Ascending aorta (tissue), 2 donors: ENCODE measurements around the gene ASTN1. TPM values are rescaled to one million over a fixed set of nuclear protein-coding genes. Genes with fewer than 3 reads are reported as not detected.

Experiments
- DNase-seq, 2 donors: peaks; one replicate each; pipeline ENCODE4 v3.0.0-alpha.2; 2019; ENCODE audit warnings: low spot score in 2 of 2
- H3K27ac ChIP-seq, 2 donors: fragments of 200-600 bp; sonication (generic); one replicate each; pipeline ENCODE4 v1.5.1; 2016 to 2017; ENCODE audit warnings: mild to moderate bottlenecking in 1 of 2
- H3K27me3 ChIP-seq: fragments of 200-600 bp; sonication (generic); one replicate; pipeline ENCODE4 v1.5.1; 2017
- H3K36me3 ChIP-seq, 2 donors: fragments of 200-600 bp; sonication (generic); one replicate each; pipeline ENCODE4 v1.5.1; 2016
- H3K4me1 ChIP-seq, 2 donors: fragments of 200-600 bp; sonication (generic); one replicate each; pipeline ENCODE4 v1.5.1; 2016 to 2017; ENCODE audit warnings: mild to moderate bottlenecking in 1 of 2
- H3K4me3 ChIP-seq, 2 donors: fragments of 200-600 bp; sonication (generic); one replicate each; pipeline ENCODE4 v1.5.1; 2016 to 2017; ENCODE audit warnings: mild to moderate bottlenecking in 1 of 2
- H3K9me3 ChIP-seq, 2 donors: fragments of 200-600 bp; sonication (generic); one replicate each; pipeline ENCODE4 v1.5.1; 2016
- CTCF ChIP-seq, 3 experiments: fragments of 200-600 bp in 2 of 3; fragments of 450-650 bp in 1 of 3; sonication (generic) in 2 of 3; IDR thresholded peaks; one replicate each; pipeline ENCODE4 v1.5.1; 2016 to 2019; ENCODE audit warnings: antibody characterized with exemption in 3 of 3, mild to moderate bottlenecking in 1 of 3, moderate library complexity in 1 of 3
- intact Hi-C: fragments of 100-400 bp; cut with DNase I; formaldehyde crosslinking; loops from one replicate; pipeline ENCODE4 v1.15.1; 2023
- total RNA-seq: library from RNA; depleted of rRNA; stranded (reverse); fragments of >200 nt; gene quantifications from one replicate; pipeline ENCODE4 v1.1.0, GENCODE V29; 2016

ASTN1 gene
- total RNA-seq, 1 donor from 2014 or later, result 0.32 TPM

DNA sequence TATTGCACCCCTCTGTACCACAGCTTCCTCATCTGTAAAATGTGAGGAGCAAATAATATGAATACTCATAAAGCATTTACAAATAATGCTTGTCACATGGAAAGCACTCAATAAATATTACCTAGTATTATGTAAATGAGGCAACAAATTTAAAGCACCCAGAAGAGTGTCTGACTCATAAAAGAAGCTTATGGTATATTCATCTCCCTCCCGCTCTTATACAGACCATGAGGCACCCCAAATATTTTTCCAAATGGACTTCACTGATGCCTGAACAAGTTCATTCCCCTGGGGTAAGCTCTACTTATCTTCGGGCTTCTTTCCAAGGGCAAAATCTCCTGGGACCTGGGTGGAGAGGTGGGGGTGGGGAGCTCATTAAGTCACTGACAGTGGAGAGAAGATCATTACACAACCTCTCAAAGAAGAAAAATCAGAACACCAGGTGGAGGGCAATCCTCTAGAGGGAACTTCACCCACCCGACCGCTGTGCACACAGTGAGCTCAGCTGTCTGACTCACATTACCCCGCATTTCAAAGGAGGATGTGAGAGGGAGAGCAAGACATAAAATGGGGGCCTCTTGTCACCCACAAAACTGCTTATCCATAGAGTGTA is 166.2 kb downstream of the ASTN1 start:
- H3K36me3 ChIP-seq, result no peaks in the 10 kb centered on the region

DNA sequence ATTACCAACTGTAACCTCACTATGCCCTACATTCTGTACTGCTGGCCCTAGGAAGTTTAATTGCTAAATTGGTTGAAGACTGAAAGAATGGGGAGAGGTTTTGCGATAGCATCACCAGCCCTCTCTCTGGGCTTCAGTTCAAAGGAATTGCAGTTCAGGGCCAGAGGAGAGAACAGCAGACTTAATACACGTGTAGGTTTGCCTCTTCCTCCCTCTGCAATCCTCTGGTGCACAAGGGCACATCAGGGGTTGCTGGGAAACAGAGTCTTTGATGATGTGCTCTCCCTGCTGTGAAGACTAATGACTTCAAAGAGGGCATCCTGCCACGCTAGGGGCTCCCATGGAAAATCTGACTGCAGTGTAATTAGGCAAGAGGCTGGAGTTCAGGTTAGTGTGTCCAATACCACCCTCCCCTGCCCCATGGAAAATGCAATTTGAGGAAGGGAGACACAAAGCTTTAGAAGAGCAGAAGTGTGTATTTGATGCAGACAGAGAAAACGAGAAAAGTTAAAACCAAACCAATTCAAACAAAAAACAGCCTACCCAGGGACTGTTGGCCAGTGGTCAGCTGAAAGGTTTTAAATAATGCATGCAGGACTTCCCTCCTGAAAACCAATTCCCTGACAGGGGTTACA is 167.9 kb downstream of the ASTN1 start:
- Histone ChIP-seq H3K36me3 (no peaks in the 10 kb centered on the region), H3K27ac (no peak overlapping the region), H3K4me3 (no peak overlapping the region), H3K27me3 (no peaks in the 10 kb centered on the region), H3K9me3 (no peaks in the 10 kb centered on the region), H3K4me1 (no peaks in the 10 kb centered on the region)
- no peak for DNase-seq
- intact Hi-C loops, result no loop called here
- TF ChIP-seq CTCF (IDR thresholded peaks at IDR 0.05), result no peak

More for the DNA sequence above, 166.2 kb downstream of the ASTN1 start:
- Histone ChIP-seq H3K4me1 (no peaks in the 10 kb centered on the region), H3K27ac (no peak overlapping the region), H3K9me3 (no peaks in the 10 kb centered on the region), H3K27me3 (no peaks in the 10 kb centered on the region), H3K4me3 (no peak overlapping the region)
- intact Hi-C loops, result no loop called here
- TF ChIP-seq CTCF (IDR thresholded peaks at IDR 0.05), result no peak
- no peak for DNase-seq

GRCh38 chr1:176994931-176995596 is 169.4 kb downstream of the ASTN1 start:
- no peak for TF ChIP-seq CTCF (IDR thresholded peaks at IDR 0.05)

DNA sequence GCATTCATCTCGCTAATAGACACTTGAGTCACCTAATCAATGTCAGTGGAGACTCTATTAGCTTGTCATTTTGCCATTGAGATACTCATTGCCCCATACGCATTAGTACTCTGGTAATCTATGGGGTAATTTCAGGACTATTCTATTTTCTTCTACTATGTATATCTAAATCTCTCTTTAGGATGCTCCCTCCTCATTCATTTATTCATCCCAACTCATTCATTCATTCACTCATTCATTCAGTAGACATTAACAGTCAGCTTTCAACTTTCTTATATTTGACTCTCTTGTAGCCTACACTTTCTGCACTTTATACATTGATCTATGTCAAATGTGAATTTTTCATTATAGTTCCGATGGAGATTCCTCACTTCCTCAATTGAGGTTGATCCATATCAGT is 170.9 kb downstream of the ASTN1 start:
- no peak overlapping the region for H3K27ac ChIP-seq
- no peak for TF ChIP-seq CTCF (IDR thresholded peaks at IDR 0.05)
- H3K9me3 ChIP-seq, result no peaks in the 10 kb centered on the region
- no peak for DNase-seq
- no peaks in the 10 kb centered on the region for H3K27me3 ChIP-seq
- no peaks in the 10 kb centered on the region for H3K4me1 ChIP-seq
- intact Hi-C loops, result no loop called here
- no peak overlapping the region for H3K4me3 ChIP-seq
- no peaks in the 10 kb centered on the region for H3K36me3 ChIP-seq

More at GRCh38 chr1:176994931-176995596, 169.4 kb downstream of the ASTN1 start:
- Histone ChIP-seq H3K27ac (no peak overlapping the region), H3K27me3 (no peaks in the 10 kb centered on the region), H3K36me3 (no peaks in the 10 kb centered on the region), H3K9me3 (no peaks in the 10 kb centered on the region), H3K4me3 (no peak overlapping the region), H3K4me1 (no peaks in the 10 kb centered on the region)
- intact Hi-C loops, result no loop called here
- DNase-seq, result no peak

GRCh38 chr1:176989754-176990153 is 174.8 kb downstream of the ASTN1 start:
- no peaks in the 10 kb centered on the region for H3K27me3 ChIP-seq
- no peak for DNase-seq
- no peaks in the 10 kb centered on the region for H3K36me3 ChIP-seq
- no peaks in the 10 kb centered on the region for H3K9me3 ChIP-seq
- intact Hi-C loops, result no loop called here
- H3K4me3 ChIP-seq, result no peak overlapping the region
- TF ChIP-seq CTCF (IDR thresholded peaks at IDR 0.05), result no peak
- H3K4me1 ChIP-seq, result no peaks in the 10 kb centered on the region
- H3K27ac ChIP-seq, result no peak overlapping the region
